Stimulated activated CD4-positive, alpha-beta T cell treated with anti-CD3 and anti-CD28 coated beads, TNF-alpha, amount 100 ng/mL, for 48 hours (primary cell): ENCODE measurements around the gene RARRES1.

ENCODE experiments used
- DNase-seq, 3 donors: peaks; one replicate each; pipeline ENCODE4 v3.0.0-alpha.2; 2020; ENCODE audit warnings: low read depth in 3 of 3

Gene RARRES1

GRCh38 chr3:158735296-158736033 is 3.2 kb upstream of the RARRES1 start:
- no peak for DNase-seq

- no peak for DNase-seq
These were observed 1.4 kb upstream of the RARRES1 start for GRCh38 chr3:158733656-158734055.

DNA sequence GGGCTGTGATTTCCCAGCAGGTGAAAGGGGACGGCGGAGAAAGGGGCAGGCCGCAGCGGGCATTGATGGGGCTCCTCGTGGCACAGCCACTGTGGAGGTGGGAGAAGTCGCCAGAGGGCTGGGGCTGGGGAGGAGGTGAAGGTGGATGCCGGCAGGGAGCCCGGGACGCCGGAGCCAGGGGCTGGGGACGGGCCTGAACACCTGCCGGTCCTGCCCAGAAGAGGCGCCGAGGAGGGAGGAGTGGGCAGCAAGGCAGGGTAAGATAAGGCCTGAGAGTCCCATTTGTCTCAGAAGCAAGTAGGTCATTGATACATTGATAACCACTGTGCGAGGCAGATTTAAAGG is 571 bp upstream of the RARRES1 start:
- no peak for DNase-seq

DNA sequence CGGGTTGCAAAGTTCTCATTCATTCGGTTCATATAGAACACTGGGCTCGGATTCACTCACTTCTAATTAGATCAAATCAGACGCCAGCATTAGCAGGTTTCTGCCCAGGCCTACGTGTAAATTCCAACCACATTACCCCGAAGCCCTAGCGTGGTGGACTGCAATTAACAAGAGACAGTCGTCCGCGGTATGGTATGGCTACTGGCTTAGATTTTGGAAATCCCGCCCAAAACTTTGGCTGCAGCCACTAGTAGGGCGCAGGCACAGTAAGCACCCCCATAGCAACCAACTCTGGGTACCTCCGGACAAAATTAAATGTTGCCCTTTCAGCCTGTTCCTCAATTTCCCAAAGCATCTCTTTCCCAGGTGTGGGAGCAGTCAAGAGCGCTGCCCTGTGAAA is 771 bp downstream of the RARRES1 start:
- no peak for DNase-seq

DNA sequence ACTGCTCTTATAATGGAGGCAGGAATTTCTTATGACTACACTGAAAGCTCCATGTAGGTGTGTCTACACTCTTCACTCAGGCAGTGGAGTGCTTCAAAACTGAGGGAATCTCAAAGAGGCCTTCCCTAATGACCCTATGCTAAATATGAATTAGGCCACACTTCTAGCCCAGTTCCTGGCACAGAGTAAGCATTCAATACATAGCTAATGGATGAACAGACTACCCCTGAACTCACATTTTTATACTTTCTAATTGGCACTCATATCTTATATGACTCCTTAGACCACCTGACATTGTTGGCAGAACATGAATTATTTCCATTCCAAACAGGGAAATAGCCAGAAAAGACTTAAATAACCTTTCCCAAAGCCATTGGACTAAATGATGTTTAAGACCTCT is 3.4 kb downstream of the RARRES1 start:
- no peak for DNase-seq

DNA sequence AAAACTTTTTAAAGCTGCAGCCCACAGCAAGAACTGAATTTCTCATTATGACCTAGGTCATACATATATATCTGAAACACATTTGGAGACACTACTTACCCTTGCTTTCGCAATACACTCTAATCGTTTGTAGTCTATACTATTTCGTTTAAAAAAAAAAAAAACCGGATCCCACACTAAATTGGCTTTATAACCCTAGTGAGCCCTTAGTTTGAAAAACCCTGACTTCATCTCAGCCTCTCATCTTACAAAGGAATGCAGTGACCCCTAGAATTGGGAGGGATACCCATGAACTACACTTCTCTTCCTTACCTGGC is 4.2 kb downstream of the RARRES1 start:
- no peak for DNase-seq

- DNase-seq = peak in 2 of 3 donors; percentile 27
These were observed 4.8 kb downstream of the RARRES1 start for GRCh38 chr3:158727206-158728060.

DNA sequence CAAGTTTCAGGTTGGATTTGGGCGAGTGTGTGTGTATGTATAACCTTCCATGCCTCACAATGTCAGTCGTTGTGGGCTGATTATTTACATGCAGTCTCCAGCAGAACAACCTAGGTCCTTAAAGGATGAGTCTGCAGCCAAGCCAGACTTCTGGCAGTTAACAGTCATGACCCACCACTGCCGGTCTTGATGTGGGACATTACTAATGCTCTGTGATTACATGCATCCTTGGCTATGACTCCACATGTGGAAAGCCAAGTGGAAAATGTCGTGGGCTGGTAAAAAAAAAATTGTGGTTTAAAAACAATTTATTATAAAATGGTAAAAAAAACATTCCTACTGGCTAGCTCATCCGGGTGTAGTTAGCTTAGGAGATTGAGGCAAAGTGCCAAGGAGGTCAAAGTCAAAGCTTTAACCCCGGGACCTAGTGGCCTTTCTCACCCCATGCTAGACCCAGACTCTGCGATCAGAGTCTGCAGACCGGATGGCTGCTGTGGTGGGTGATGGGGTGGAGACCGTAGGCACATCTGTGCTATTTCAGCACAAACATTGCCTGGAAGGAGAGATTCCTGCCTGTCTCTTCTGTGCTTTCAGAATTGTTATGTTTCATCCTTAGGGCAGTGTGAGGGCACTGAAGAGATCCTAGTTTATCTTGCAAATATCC is 6.8 kb downstream of the RARRES1 start:
- peak in 1 of 3 donors; percentile 21 for DNase-seq

GRCh38 chr3:158723991-158724390 is 8.3 kb downstream of the RARRES1 start:
- no peak for DNase-seq

DNA sequence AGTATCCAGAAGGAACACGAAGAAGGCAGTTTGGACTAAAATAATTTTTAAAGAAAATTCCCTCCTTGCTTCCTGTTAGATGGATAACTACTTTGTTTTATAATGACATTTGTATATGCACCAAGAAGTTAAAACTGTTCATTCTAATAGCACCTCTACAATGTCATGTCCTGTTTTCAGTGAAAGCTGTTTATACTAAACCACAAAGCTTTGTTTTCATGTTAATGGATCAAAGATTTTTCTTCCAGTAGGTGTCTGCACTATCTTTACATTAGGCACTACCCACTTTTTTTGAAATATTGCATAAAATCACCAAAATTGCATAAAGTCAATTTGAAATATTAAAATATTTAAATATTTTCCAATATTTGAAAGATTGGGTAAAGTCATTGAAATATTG is 10.1 kb downstream of the RARRES1 start:
- no peak for DNase-seq

DNA sequence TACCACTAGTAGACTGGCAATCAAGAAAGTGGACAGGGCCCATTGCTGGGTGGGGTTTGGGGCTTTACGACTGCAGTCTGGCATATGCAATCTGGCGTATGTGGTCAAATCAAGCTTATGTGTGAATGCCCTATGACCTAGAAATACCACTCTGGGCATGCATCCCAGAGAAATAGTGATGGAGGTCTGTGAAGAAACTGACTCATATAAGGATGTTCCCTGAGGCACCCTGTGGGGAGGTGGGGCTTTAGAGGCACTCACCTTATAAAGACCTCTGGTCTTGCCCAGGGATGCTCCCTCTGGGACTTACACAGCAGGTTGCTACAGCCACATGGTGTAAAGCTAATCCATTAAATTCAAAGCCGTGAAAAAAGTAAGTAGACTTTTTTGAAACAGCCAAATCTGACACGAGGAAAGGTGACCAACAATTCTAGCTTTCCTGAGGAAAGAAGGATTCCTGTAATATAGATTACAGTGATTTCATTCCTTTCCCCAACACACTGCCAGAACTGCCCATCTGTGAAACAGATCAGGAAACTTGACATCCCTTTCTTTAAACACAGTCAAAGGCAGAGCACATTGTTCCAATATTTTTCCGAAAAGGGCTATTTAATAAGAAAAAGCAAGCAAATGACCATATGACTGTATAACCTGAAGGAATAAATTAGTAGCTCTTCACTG is 13.6 kb downstream of the RARRES1 start:
- DNase-seq = no peak

DNA sequence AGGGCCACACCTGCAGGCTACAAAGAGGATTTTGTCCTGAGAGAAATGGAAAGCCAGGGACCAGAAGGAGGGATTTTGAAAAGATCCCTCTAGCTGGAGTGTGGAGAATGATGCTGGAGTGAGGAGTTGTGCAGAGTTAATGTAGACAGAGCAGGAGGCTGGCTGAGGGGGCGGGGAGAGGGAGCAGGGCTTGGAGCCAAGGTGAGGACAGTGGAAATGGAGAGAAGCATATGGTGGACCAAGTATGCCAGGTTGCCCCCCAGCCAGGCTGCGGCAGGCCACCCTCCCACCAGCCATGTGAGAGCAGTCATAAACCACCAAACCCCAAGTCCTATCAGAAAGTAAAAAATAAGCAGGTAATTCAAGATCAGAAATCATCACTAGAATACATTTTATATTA is 14.7 kb downstream of the RARRES1 start:
- no peak for DNase-seq

DNA sequence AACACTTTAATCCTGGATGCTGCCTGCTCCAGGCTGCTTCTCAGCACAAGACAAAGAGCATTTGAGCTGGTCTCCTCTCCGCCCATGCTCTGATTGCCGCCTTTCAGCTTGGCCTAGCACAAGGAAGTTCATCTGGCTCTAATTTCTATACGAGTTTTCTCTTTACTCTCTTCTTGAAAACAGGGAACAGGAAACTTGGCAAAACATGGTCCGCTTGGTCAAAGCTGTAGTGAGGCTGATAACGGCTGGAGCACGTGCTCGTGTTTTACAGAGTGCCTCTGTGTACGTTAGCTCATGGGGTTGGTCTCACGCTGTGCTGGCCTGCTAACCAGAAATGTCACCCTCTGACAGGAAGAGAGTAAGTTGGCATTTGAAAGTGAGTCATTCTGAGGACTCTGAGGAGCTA is 19.2 kb downstream of the RARRES1 start:
- no peak for DNase-seq

GRCh38 chr3:158712443-158712842 is 19.8 kb downstream of the RARRES1 start:
- no peak for DNase-seq

DNA sequence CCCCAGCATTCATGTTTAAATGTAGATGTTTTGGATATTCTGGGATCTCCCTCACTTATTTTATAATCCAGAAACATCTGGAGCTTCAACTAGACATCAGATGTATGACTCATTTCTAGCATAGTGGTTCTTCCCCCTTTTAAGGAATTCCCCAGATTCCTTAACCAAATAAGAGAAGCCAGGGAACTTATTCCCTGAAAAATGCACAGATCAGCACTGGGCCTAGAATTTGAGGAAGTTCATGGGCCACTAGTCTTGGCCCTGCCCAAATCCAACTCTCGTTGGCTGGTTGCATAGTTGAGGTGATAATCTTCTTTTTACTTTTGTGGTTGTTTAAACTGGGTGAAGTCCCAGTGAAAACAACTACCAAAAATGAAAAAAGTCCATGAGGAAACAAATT is 20.4 kb downstream of the RARRES1 start:
- DNase-seq = no peak

- DNase-seq = no peak
These were observed 21.7 kb downstream of the RARRES1 start for GRCh38 chr3:158710601-158711000.

- DNase-seq = no peak
These were observed 22.6 kb downstream of the RARRES1 start for GRCh38 chr3:158709666-158710083.

- DNase-seq = no peak
These were observed 28.7 kb downstream of the RARRES1 start for GRCh38 chr3:158703566-158703965.

DNA sequence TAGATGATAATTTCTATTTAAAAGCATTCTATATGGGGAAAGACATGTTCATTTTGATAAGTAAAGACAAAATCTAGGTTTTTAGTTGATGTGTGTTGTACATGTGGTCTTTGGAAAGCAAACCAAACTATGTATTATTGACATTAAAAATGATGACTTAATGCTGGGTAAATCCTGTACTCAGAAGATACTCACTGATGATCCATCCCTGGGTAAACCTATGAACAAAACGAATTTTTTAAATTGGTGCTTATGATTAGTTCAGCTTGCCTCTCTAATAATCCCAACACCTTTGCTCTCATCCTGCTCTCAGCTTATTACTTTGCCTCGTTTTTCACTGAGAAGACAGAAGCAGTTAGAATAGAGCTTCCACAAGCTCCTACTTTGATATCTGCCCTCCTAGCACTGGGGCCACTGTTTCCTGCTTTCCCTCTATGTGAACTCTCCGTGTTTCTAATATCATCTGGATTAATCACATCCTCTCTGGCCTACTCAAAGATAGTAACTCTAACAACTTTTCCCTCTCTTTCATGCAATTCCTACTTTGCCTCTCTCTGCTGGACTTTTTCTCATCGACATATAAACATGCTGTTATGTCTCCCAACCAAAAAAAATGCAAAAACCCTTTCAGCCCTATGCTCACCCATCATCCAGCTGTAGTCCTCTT is 29.3 kb downstream of the RARRES1 start:
- DNase-seq = no peak

- no peak for DNase-seq
These were observed 30.7 kb downstream of the RARRES1 start for GRCh38 chr3:158701420-158702065.

DNA sequence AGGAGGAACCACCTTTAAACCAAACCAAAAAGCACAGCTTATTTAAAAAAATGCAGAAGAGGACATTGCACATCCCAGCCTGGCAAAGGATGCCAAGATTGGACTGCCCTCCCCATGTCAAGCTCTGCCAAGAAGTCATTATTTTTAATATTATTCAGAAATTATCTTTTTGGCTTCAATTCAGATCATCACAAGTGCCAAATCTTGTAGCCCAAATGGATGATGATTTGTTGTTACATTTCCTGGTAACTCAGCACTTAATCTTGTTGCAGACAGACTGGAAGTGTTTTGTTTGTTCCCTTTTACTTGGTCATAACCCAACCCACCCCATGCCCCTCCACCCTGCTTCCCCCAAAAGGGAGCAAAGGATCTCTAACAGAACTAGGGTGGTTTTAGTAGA is 31.7 kb downstream of the RARRES1 start:
- no peak for DNase-seq
